MM.1S (cell line): ENCODE results near the gene PNPLA2.

Experiments used
- CTCF ChIP-seq: fragments of 300-600 bp; sonication (generic); IDR thresholded peaks from 2 replicates; pipeline ENCODE4 v1.5.1; 2016; ENCODE audit warnings: antibody characterized with exemption, low read length, mixed read lengths
- EZH2phosphoT487 ChIP-seq: fragments of 300-600 bp; sonication (generic); IDR thresholded peaks from 2 replicates; pipeline ENCODE4 v1.6.1; 2018; ENCODE audit warnings: antibody characterized with exemption, low read length

- no peak for TF ChIP-seq CTCF
- no peak for TF ChIP-seq EZH2phosphoT487
These were observed 39.5 kb downstream of the PNPLA2 start for GRCh38 chr11:858053-858761.
